Measurements from ENCODE around the gene PPP6C. TPM values are rescaled to one million over a fixed set of nuclear protein-coding genes. Genes with fewer than 3 reads are reported as not detected.
"Not testable (repeated sequence)": the region's sequence is repeated elsewhere in the genome, so short reads cannot be mapped to it uniquely, and the experiment has no call there.

Gene PPP6C
- total RNA-seq: 16.7 and 28.8 TPM in 2 replicates

DNA sequence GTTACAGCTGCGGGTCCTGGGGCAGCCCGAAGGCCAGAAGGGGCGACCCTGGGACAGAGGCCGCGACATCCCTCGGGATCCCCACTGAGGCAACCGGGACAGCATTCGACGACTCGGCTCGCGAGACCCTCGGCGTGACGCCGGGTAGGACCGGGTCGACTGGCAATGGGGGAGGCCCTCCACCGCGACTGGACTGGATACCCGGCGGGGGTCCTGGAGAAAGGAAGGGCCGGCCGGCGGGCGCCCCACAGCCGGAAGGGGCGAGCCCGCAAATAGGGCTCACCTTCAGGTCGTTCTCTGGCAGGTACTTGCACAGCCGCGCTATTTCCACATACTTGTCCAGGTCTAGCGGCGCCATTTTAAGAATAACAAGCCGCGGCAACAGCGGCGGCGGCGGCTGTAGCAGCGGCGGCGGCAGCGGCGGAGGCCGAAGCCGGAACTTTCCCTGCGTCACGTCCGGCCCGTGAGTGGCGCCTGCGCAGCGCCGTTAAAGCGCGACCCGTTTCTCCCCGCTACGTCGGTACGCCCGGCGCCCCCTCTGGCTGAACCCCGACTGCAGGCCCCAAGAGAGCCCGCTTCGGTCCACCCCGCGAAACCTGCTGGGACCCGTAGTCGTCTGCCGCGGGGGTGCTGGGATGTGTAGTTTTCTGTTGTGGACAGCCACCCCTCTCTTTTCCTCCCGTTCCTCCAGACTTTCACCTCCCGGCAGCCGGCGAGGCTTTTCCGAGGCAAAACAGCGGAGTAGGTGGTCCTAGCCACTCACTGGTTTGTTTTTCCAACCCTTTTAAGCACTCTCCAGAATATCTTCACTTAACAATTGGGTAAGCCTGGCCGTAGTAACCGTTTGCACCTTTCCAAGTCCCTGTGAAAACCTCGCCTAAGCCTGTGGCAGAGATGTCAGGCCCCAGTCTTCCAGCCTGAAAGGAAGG is at the start of gene PPP6C:
PPP6C (minus strand) TSS at position 443 of the 929 bp plus-strand sequence; CDS start at position 358, 85 bp downstream.
- peak; percentile 98 for DNase-seq

DNA sequence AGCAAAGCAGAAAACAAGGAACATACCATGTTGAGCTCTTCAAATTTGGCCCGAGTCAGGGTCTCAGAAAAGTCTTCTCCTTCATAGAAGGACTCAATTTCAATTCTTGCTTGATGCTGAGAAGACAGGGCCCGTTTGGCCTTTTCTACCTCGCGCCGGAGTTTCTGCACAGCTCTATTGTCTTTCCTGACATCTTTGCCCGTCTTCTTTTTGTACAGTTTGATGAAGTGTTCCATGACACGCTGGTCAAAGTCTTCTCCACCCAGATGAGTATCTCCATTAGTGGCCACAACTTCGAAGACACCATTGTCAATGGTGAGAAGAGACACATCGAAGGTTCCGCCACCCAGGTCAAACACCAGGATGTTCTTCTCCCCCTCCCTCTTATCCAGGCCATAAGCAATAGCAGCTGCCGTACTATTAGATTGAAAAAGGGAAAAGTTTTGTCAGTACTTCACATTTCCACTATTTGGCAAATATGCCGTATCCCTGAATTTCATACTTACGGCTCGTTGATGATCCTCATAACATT is 49.4 kb upstream of the PPP6C start:
- DNase-seq: no peak

DNA sequence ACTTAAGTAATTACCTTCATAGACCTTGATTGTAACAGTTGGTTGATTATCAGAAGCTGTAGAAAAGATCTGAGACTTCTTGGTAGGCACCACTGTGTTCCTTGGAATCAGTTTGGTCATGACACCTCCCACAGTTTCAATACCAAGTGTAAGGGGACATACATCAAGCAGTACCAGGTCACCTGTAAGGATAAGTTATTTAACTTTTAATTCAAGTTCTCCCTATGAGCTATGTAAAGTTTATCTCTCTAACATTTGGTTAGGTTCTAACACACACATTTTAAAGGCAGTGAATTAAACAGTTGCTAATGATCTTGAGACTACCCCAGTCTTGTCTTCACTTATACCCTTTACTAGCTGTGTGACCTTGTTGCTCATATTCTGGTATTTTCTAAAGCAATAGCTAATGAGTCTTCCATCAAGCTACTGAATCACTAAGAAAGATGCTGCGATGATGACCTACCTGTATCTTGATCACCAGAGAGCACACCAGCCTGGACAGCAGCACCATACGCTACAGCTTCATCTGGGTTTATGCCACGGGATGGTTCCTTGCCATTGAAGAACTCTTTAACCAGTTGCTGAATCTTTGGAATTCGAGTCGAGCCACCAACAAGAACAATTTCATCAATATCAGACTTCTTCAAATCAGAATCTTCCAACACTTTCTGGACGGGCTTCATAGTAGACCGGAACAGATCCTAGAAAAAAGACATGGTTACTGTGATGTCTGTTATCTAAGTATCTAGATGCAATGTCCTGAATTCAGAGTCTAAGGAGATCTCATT is 48.7 kb upstream of the PPP6C start:
- no peak for DNase-seq

DNA sequence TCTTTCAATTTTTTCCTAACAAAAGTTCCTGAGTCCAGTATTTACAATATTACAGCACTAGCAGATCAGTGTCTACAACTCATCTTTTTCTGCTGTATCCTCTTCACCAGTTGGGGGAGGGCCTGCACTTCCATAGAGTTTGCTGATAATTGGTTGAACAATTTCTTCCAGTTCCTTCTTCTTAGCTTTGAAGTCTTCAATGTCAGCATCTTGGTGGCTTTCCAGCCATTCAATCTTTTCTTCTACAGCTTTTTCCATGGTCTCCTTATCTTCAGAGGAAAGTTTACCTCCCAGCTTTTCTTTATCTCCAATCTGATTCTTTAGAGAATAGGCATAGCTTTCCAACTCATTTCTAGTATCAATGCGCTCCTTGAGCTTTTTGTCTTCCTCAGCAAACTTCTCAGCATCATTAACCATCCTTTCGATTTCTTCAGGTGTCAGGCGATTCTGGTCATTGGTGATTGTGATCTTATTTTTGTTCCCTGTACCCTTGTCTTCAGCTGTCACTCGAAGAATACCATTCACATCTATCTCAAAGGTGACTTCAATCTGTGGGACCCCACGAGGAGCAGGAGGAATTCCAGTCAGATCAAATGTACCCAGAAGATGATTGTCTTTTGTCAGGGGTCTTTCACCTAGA is 47.0 kb upstream of the PPP6C start:
- not testable (repeated sequence) for DNase-seq

DNA sequence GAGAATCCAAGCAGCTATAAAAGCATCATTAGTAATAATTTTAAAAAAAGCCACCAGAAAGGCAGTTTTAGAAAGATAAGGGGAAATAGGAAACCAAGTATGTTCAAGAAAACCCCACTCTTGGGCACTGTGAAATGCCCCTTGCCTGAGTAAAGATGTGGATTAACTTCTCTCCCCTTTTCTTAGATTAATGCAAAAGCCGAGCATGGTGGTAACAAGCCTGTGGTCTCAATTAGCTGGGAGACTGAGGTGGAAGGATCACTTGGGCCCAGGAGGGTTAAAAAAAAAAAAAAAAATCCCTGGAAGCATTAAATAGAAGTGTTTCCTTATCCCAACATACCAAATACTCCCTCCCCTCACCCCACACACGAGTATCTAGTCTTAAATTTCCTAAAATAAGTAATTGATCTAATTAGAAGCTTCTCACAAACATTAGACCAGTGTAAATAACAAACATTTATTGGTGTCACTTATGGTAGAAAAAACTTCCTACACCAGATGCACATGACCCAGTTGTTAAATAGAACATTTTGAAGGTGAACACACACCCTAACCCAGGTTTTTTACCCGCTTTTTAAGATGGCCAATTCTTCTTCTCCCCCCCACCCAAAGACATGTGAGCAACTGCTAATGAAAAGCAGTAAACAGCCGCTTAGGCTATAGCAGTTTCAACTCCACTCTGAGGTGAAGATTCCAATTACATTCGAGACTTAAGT is 46.4 kb upstream of the PPP6C start:
- DNase-seq: no peak

DNA sequence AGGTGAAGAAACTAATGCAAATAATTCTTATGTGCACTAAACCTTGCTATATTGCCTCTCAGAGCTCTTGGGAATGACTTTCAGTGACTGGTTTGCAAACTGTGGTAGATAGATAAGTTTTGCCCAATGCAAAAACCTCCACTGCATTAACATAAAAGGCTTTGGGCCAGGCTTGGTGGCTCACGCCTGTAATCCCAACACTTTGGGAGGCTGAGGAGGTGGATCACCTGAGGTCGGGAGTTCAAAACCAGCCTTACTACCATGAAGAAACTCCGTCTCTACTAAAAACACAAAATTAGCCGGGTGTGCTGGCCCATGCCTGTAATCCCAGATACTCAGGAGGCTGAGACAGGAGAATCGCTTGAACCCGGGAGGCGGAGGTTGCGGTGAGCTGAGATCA is 44.5 kb upstream of the PPP6C start:
- DNase-seq: not testable (repeated sequence)

DNA sequence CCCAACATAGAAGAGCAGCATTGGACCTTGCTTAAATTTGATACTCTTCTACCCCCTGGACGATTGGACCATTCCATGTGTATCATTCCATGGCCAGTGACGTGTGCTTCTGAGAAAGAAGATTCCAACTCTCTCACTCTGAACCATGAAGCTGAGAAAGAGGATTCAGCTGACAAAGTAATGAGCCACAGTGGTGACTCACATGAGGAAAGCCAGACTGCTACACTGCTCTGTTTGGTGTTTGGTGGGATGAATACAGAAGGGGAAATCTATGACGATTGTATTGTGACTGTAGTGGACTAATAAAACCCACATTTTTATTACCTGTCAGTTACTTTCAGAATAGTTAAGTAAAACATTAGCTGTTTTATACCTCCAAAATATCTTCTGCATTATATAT is 44.1 kb upstream of the PPP6C start:
- DNase-seq: peak; percentile 78

DNA sequence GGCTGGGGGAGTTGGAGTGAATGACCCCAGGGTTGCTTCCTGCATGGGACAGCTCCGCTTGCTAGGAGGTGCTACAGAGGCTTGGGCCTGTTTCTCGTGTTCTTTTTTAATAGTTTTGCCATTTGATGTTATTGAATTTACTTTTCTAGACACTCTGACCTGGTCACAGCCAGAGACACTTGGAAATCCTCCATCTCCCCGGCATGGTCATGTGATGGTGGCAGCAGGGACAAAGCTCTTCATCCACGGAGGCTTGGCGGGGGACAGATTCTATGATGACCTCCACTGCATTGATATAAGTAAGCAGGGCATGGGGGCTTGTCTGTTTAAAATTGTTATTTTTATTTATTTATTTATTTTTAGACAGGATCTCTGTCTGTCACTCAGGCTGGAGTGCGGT is 38.2 kb upstream of the PPP6C start:
- no peak for DNase-seq

DNA sequence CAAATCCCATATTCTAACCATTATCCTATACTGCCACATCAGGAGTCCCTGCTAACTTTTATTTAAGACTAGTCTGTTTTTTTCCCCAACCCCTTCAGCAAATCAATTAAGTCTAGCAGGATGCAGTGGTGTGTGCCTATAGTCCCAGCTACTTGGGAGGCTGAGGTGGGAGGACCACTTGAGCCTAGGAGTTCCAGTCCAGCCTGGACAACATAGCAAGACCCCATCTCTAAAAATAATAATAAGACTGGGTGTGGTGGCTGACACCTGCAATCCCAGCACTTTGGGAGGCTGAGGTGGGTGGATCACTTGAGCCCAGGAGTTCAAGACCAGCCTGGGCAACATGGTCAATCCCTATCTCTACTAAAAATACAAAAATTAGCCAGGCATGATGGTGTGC is 35.3 kb upstream of the PPP6C start:
- DNase-seq: not testable (repeated sequence)

DNA sequence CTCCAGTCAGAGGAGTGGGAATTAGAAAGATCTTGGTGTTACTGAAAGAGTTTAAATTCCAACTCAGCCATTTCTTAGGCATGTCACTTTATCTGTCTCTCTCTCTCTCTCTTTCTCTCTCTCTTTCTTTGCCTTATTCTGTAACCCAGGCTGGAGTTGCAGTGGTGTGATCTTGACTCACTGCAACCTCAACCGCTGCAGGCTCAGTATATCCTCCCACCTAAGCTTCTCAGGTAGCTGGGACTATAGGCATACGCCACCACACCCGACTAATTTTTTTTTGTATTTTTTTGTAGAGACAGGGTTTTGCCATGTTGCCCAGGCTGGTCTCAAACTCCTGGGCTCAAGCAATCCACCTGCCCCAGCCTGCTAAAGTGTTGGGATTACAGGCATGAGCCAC is 29.0 kb upstream of the PPP6C start:
- no peak for DNase-seq

DNA sequence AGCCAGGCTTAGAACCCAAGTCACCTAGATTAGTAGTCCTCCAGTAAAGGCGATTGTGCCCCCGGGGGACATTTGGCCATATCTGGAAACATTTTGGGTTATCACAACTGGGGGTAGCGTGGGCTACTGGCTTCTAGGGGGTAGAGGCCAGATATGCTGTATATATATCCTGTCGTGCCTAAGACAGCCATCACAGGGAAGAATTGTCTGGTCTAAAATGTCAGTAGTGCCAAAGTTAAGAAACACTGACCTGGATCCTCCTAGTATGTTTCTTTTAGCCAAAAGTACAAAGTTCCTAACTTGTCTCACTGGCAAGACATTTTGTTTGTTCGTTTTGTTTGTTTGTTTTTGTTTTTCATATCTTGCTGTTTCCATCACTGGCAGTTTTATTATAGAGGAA is 24.6 kb upstream of the PPP6C start:
- DNase-seq: no peak

DNA sequence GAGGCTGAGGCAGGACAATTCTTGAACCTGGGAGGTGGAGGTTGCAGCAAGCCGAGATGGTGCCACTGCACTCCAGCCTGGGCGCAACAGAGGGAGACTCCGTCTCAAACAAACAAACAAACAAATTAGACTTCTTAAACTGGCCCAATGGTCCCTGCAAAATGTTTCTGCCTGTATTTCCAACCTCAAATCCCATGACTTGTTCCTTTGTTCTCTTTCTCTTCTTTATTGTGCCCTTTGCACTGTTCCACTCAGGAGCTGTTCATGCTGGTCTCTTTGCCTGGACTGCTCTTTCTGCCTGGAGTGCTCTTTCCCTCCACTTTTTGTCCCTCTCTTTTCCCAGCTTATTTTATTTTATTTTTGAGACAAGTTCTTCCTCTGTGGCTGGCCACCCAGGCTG is 14.9 kb upstream of the PPP6C start:
- no peak for DNase-seq

DNA sequence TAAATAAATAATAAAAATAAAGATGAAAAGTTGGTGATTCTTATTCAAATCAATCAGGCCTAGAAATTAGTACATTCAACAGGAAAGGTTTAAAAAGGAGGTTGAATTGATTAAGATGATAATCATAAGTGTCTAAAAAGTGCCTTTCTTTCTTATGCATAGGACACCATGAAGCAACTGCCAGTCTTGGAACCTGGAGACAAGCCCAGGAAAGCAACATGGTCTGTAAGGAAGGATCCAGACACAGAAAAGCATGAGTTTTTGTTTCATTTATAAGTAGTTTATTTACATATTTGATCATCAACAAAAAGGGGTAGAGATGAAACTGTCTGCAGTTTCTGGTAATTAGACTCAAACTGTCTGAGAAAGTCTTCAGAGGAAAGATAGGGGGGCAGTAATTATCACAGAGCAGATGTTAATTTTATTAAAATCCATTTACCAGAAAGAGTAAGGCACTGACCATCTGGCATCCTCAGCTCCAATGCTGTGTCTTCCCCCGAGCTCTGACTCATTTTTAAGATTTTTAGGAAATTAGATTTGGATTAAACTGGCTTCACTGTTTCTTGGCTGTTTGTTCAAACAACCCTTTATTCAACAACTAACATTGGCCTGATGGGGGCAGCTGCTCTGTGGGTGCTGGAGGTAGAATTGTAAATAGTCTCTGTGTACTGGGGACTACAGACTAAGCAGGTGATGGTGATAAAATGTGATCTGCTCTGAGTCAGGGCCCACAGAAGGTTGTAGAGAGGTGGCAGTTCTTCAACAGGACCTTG is 13.4 kb upstream of the PPP6C start:
- no peak for DNase-seq

DNA sequence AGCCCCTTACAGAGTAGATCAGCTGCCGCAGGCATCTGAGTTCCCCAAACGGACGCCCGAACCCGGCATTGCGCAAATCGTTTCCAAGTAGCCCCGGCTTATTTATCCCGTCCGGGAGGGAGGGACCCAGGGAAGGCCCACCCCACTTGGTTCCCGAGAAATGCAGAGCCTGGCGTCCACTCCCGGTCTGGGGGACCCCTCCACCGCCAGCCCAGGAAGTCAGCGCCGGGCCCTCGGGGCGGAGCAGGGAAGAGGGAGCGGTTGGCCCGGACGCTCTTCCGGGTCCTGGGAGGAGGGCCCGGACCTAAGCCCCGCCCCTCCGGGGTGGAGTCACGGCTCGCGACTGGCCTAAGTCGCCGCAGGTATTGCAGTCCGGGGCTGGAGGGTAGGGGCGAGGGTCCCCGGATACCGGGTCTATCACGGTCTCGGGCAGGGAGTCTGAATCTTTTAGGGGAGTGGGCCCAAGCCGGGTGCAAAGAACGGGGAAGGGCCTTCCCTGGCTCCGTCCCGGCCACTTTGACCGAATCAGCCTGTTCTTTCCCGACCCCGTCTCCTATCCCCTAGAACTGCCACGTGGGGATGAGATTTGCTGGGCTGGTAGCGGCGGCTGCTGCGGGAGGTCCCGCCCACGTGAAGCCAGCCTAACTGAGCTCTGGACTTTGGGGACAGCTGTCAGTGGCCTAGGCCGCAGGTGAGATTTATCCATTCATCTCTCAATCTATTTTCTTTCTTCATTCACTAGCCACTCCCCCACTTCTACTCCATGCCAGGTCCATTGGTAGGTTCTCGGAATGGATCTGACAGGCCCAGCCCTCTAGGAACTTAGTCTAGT is 10.8 kb upstream of the PPP6C start, which contains the start of gene RABEPK:
RABEPK (plus strand) TSS at position 327 of the 832 bp plus-strand sequence. CDS start 2,472 bp downstream, outside the sequence.
- peak; percentile 93 for DNase-seq

DNA sequence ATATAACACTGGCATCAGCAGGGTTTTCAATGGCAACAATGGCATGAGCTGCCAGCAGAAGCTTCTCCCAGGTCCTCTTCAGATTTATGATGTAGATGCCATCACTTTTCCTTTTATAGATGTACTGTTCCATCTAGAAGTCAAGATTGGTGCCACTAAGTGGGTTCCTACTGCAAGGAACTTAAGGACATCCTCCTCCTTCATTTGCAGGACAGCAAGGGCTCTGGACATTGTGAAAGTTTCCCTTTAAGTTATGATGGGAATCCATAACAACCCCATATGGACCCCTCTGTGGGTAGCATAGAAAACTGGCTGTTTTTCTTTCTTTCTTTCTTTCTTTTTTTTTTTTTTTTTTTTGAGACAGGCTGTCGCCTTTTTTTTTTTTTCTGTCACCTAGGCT is 6.0 kb upstream of the PPP6C start:
- DNase-seq: not testable (repeated sequence)

DNA sequence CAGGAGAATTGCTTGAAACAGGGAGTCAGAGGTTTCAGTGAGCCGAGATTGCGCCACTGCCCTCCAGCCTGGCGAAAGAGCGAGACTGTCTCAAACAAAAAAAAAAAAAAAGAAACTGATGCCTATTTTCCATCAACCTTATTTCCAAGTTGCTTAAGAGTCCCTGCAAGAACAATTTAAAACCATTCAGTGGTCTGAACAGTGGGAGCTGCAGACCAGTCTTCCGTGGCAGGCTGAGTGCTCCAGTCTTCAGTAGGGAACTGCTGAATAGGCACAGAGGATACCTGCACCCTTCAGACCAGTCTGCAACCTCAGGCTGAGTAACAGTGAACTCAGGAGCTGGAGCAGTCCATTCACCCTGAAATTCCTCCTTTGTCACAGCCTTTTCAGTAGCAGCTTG is 4.9 kb upstream of the PPP6C start:
- not testable (repeated sequence) for DNase-seq

DNA sequence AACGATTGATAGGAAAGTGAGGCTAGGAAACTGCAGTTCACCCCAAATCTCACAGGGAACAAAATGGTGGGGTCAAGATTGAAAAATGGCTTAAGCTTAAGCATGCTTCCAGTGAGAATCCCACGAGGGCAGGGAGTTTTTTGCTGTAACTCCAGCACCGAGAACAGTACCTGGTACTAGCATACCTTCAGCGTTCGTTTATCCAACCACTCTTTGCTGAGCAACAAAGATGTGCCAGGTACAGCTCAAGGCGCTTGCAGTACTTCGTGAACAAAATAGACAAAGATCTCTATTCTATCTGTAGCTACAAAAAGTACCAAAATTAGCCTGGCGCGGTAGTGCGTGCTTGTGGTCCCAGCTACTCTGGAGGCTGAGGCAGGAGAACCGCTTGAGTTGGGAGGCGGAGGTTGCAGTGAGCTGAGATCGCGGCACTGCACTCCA is 778 bp upstream of the PPP6C start:
- DNase-seq: peak; percentile 36

DNA sequence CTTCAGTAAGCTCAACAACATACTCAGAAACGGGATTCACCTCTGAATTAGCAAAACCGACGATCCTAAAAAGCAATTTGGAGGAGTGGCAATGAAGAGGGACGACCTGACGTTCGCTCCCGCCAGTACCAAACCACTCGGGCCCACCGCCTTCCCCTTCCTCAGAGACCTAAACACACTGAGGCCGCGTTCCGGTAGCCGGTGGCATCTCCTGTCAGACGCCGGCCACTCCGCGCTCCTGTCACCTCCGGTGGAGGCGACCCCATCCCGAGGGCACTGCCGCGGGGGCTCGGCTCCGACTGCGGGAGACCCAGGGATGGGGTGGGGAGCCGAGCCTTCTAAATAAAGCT is 617 bp downstream of the PPP6C start:
- peak; percentile 42 for DNase-seq

DNA sequence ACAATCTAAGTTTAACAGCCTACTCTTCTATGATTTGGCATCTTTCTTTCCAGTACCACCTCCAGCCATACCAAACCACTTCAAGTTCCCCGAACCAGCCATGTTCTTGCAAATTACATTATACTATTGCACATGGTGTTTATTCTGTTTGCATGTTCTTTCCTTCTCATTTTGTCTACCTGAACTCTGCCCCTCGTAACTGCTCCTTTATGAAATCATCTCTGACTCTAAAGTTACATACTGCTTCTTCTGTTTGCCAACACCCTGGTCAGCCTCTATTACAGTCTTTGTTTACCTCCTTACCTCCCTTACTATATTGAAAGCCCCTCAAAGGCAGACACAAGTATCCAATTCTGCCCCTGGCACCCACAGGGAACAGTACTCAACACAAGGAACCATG is 6.0 kb downstream of the PPP6C start:
- no peak for DNase-seq

DNA sequence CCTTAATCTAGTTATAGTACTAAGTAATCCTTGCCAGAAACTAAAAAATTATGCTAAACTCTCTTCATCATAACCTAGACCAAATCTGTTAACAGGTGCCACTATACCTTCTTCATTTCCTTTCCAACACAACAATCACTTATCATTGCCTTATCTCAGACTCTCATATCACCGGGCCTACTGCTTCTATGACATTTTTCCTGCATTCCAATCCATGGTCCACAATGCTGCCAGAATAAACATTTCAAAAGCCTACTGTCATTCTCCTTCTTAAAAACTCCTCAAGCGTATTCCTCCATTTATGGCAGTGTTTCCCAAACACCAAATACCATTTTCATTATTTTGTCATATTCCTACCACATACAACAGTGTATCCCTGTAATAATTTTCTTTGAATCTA is 6.5 kb downstream of the PPP6C start:
- peak; percentile 76 for DNase-seq
